Keratinocyte (primary cell): ENCODE data around the gene PITPNC1.

ENCODE experiments used
- EZH2 ChIP-seq: IDR thresholded peaks from one replicate; pipeline ENCODE4 v1.6.1; 2012; ENCODE audit warnings: inconsistent platforms, mild to moderate bottlenecking, low read length, moderate library complexity
- TF ChIP-seq, protein P1 (sequence below), 3 experiments: IDR thresholded peaks in 1 of 3; conservative IDR thresholded peaks in 1 of 3; optimal IDR thresholded peaks in 1 of 3; 2 replicates in 2 of 3; 3 replicates in 1 of 3; pipeline versions ENCODE3 to v1.5.1; 2011; ENCODE audit warnings: low read length in 3 of 3, mild to moderate bottlenecking in 3 of 3, moderate library complexity in 2 of 3, control low read depth in 1 of 3, inconsistent platforms in 1 of 3; ENCODE audit not compliant: insufficient read depth in 2 of 3; ENCODE audit errors: extremely low read depth in 1 of 3

DNA sequence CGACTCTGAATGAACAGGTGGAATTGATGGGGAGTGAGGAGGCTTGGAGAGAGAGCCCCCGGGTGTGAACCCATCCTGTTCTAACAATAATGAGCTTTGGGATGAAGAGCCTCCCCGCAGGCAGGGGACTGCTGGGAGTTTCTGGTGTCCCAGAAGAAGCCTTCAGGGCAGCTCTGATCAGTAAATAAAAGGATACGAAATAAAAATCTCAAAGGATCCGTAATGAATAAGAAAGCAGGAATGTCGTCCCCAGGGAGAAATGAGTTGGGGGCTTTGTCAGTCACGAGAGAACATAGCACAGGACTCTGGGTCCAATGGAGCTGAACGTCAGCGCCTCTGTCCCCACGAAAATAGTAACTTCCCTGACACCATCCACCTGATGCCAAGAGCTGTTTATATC, 113.4 kb downstream of the PITPNC1 start:
- TF ChIP-seq, protein P1, sequence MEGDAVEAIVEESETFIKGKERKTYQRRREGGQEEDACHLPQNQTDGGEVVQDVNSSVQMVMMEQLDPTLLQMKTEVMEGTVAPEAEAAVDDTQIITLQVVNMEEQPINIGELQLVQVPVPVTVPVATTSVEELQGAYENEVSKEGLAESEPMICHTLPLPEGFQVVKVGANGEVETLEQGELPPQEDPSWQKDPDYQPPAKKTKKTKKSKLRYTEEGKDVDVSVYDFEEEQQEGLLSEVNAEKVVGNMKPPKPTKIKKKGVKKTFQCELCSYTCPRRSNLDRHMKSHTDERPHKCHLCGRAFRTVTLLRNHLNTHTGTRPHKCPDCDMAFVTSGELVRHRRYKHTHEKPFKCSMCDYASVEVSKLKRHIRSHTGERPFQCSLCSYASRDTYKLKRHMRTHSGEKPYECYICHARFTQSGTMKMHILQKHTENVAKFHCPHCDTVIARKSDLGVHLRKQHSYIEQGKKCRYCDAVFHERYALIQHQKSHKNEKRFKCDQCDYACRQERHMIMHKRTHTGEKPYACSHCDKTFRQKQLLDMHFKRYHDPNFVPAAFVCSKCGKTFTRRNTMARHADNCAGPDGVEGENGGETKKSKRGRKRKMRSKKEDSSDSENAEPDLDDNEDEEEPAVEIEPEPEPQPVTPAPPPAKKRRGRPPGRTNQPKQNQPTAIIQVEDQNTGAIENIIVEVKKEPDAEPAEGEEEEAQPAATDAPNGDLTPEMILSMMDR (optimal IDR thresholded peaks at IDR 0.05 in 1 of 3, IDR thresholded peaks at IDR 0.05 in 1 of 3, conservative IDR thresholded peaks at IDR 0.05 in 1 of 3; ENCODE audit: extremely low read depth in 1 of 3, insufficient read depth in 2 of 3, low read length in 3 of 3): no peak
- no peak for TF ChIP-seq EZH2
